ENCODE results near the gene SLC22A23. TPM values are rescaled to one million over a fixed set of nuclear protein-coding genes. Genes with fewer than 3 reads are reported as not detected.
A peak's percentile ranks its signal among the peaks of the same experiment; 100 is the strongest.

Gene SLC22A23
- total RNA-seq, result 18.7 and 20.6 TPM in 2 replicates

GRCh38 chr6:3456898-3457709, at the start of gene SLC22A23:
Gene SLC22A23, minus strand, starts transcription at chr6:3457050. Its CDS starts 491 bp downstream, at chr6:3456559.
- no peaks in the 10 kb centered on the region for H3K36me3 ChIP-seq (ENCODE audit: control insufficient read depth, insufficient read depth, low read length)
- peak; percentile 27 for DNase-seq (ENCODE audit: low read depth)
- TF ChIP-seq CTCF (IDR thresholded peaks at IDR 0.05; ENCODE audit: insufficient read depth, low read length, severe bottlenecking), result peak; percentile 61
- H3K4me3 ChIP-seq (ENCODE audit: low read depth, low read length), result peak within 1 kb of the TSS; percentile 69
- H3K27me3 ChIP-seq (ENCODE audit: control insufficient read depth, insufficient read depth, low read length), result no peaks in the 10 kb centered on the region
- FAIRE-seq, result no peak

- Histone ChIP-seq H3K4me3 (ENCODE audit: low read depth, low read length) (no peak overlapping the region), H3K27me3 (ENCODE audit: control insufficient read depth, insufficient read depth, low read length) (no peaks in the 10 kb centered on the region), H3K36me3 (ENCODE audit: control insufficient read depth, insufficient read depth, low read length) (no peaks in the 10 kb centered on the region)
- no peak for FAIRE-seq
- TF ChIP-seq CTCF (IDR thresholded peaks at IDR 0.05; ENCODE audit: insufficient read depth, low read length, severe bottlenecking), result no peak
- DNase-seq (ENCODE audit: low read depth), result no peak
Measured at GRCh38 chr6:3506200-3506599, 49.4 kb upstream of the SLC22A23 start.

GRCh38 chr6:3504938-3505805, 48.3 kb upstream of the SLC22A23 start:
- Histone ChIP-seq H3K36me3 (ENCODE audit: control insufficient read depth, insufficient read depth, low read length) (no peaks in the 10 kb centered on the region), H3K27me3 (ENCODE audit: control insufficient read depth, insufficient read depth, low read length) (no peaks in the 10 kb centered on the region), H3K4me3 (ENCODE audit: low read depth, low read length) (no peak overlapping the region)
- TF ChIP-seq CTCF (IDR thresholded peaks at IDR 0.05; ENCODE audit: insufficient read depth, low read length, severe bottlenecking), result no peak
- FAIRE-seq (no peak), DNase-seq (ENCODE audit: low read depth) (no peak)

GRCh38 chr6:3504354-3504753, 47.5 kb upstream of the SLC22A23 start:
- Histone ChIP-seq H3K4me3 (ENCODE audit: low read depth, low read length) (no peak overlapping the region), H3K27me3 (ENCODE audit: control insufficient read depth, insufficient read depth, low read length) (no peaks in the 10 kb centered on the region), H3K36me3 (ENCODE audit: control insufficient read depth, insufficient read depth, low read length) (no peaks in the 10 kb centered on the region)
- TF ChIP-seq CTCF (IDR thresholded peaks at IDR 0.05; ENCODE audit: insufficient read depth, low read length, severe bottlenecking), result no peak
- DNase-seq (ENCODE audit: low read depth) (no peak), FAIRE-seq (no peak)

GRCh38 chr6:3501826-3502500, 45.1 kb upstream of the SLC22A23 start:
- Histone ChIP-seq H3K36me3 (ENCODE audit: control insufficient read depth, insufficient read depth, low read length) (no peaks in the 10 kb centered on the region), H3K27me3 (ENCODE audit: control insufficient read depth, insufficient read depth, low read length) (no peaks in the 10 kb centered on the region), H3K4me3 (ENCODE audit: low read depth, low read length) (no peak overlapping the region)
- no peak for DNase-seq (ENCODE audit: low read depth)
- no peak for FAIRE-seq
- no peak for TF ChIP-seq CTCF (IDR thresholded peaks at IDR 0.05; ENCODE audit: insufficient read depth, low read length, severe bottlenecking)

All from bronchial epithelial cell (primary cell).